GM12874 (cell line): ENCODE measurements around the gene SIAH3.

Source experiments
- CTCF ChIP-seq: IDR thresholded peaks from 2 replicates; pipeline ENCODE4 v1.5.1; 2011; ENCODE audit warnings: low read depth, mild to moderate bottlenecking, control low read depth, low read length, moderate library complexity; ENCODE audit not compliant: insufficient read depth

The SIAH3 gene

DNA sequence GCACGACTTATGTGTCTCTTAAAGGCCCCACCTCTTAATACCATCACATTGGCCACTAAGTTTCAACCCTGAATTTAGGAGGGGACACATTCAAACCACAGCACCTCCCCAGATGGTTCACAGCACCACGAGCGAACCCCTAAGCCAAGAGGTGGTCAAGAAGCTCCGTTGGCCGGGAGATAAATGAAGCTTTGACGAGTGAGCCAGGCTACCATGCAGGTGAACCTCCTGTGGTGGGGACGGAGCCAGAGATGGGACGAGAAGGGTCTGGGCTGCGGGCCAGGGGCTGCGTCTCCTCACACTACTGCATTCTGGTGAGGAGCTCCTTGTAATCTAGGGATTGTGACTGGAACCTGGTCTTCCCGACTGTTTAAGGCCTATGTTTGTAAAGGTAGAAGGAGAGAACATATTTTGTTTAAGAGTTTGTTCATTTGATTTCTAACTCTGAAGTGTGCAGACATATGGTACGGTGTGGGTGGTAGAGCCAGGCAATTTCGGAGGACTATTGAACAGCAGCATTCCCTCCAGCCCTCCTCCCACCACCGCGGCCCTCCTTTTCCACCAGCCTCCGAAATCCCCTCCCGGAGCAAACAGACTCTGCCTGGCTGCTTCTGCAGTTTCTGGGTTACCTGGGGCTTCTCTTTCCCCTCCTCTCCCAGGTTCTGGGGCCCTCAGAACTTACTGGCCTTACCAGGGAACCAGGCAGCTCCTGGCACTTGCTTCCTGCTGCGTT, 31.3 kb downstream of the SIAH3 start:
- no peak for TF ChIP-seq CTCF

GRCh38 chr13:45817833-45818232, 33.7 kb downstream of the SIAH3 start:
- TF ChIP-seq CTCF = no peak

DNA sequence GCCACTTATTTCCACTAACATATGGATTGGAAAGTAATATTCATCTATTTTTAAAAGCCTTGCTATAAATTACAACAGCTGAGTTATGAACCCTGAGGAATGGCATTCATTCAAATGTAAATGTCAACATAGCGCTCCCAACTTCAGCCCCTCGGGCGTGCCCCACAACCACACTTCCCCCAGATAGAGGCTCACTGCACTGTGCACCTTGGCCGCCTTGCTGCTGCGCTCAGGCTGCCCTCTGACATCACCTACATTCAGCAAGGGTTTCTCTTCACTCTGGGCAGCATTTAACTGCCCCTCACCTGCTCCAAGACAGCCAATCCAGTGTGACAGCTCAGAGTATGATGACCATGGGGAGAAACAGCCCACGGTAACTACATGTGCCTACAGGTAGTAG, 35.1 kb downstream of the SIAH3 start:
- no peak for TF ChIP-seq CTCF

- no peak for TF ChIP-seq CTCF
Observed at GRCh38 chr13:45812695-45813372, 38.7 kb downstream of the SIAH3 start.

- no peak for TF ChIP-seq CTCF
Observed at GRCh38 chr13:45811891-45812694, 39.5 kb downstream of the SIAH3 start.

- no peak for TF ChIP-seq CTCF
Observed at GRCh38 chr13:45809801-45810394, 41.7 kb downstream of the SIAH3 start.

GRCh38 chr13:45808925-45809324, 42.6 kb downstream of the SIAH3 start:
- no peak for TF ChIP-seq CTCF
